Activated naive CD8-positive, alpha-beta T cell treated with anti-CD3 and anti-CD28 coated beads, Interleukin-2, amount 50 U/mL, for 16 hours (primary cell): ENCODE measurements around the gene FANCC.
"Not testable (repeated sequence)": the region's sequence is repeated elsewhere in the genome, so short reads cannot be mapped to it uniquely, and the experiment has no call there.

Experiments
- DNase-seq: peaks from one replicate; pipeline ENCODE4 v3.0.0-alpha.2; 2020; ENCODE audit warnings: low read depth, low spot score

Gene FANCC

DNA sequence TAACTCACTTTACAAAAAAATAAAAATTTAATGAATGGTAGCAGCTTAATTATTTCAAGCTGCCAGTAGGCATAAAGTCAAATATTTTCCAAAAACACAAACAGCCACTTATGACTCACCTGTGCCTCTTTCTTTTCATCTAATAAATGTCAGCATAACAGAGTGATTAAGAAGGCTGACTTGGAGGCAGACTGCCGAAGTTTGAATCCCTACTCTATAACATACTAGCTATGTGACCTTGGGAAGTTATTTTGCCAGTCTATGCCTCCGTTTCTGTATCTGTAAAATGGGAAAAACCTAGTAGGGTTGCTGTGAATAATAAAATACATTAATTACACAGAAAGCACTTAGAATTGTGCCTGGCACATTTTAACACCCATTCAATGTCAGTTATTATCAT lies 33.8 kb downstream of the FANCC start:
- DNase-seq, result no peak

DNA sequence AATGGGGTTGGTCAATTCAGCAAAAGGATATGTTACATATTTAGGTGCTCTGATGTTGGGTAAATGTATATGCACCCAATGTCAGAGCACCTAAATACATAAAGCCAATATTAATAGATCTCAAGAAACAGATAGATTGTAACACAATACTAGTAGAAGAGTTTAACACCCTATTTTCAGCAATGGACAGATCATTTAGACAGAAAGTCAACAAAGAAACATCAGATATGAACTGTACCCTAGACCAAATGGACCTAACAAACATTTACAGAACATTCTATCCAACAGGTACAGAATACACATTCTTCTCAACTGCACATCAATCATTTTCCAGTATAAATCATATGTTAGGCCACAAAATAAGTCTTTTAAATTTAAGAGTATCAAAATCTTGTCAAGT lies 35.2 kb downstream of the FANCC start:
- DNase-seq, result no peak

DNA sequence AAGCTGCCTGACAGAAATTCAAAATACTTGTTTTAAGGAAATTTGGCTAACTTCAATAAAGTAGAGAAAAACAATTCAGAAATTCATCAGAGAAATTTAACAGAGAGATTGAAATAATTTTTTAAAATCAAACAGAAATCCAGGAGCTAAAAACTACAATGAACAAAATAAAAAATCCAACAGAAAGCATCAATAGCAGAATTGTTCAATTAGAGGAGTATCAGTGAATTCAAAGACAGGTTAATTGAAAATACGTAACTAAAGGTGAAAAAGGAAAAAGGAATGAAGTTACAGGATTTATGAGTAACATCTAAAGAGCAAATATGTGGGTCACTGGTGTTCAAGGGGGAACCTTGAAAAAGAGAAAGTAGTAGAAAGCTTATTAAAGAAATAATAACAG lies 36.8 kb downstream of the FANCC start:
- DNase-seq, result no peak

DNA sequence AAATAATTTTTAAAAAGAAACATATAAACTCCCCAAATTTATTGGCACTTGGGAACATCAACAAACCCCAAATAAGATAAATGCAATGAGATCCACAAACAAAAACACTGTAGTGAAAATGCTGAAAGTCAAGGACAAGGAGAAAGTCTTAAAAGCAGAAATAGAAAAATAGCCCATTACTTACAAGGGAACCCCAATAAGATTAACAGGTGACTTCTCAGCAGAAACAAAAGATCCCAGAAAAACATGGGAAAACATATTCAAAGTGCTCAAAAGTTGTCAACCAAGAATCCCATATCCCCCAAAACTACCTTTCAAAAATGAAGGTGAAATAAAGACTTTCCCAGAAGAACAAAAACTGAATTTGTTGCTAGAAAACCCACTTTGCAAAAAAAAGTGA lies 40.0 kb downstream of the FANCC start:
- DNase-seq, result no peak

DNA sequence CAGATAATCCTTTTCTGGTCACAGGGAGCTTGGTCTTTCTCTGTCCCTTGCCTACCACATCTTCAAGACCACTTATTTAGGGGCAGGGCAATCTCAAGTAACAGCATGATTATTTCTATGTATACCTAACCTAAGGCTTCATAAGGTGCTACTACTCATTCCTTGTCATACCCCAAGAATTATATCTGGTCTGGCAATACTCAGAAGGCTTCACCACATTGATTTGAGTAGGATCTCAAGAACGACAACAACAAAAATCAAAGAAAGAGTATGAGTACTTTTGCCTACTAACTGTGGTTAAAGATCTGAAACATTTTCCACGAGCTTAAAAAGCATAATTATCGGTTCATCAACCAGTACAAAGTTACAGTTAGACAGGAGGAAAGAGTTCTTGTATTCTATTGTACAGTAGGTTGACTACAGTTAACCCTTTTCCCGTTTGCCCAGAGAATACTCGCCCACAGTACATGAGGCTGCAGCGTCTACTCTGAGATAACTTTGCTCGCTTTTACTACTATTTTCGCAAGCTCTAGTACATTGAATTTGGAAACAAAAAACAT lies 41.0 kb downstream of the FANCC start:
- no peak for DNase-seq

DNA sequence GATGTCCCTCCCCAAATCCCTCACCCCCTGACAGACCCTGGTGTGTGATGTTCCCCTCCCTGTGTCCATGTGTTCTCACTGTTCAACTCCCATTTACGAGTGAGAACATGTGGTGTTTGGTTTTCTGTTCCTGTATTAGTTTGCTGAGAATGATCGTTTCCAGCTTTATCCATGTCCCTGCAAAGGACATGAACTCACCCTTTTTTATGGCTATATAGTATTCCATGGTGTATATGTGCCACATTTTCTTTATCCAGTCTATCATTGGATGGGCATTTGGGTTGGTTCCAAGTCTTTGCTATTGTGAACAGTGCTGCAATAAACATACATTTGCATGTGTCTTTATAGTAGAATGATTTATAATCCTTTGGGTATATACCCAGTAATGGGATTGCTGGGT lies 43.3 kb downstream of the FANCC start:
- DNase-seq, result not testable (repeated sequence)

DNA sequence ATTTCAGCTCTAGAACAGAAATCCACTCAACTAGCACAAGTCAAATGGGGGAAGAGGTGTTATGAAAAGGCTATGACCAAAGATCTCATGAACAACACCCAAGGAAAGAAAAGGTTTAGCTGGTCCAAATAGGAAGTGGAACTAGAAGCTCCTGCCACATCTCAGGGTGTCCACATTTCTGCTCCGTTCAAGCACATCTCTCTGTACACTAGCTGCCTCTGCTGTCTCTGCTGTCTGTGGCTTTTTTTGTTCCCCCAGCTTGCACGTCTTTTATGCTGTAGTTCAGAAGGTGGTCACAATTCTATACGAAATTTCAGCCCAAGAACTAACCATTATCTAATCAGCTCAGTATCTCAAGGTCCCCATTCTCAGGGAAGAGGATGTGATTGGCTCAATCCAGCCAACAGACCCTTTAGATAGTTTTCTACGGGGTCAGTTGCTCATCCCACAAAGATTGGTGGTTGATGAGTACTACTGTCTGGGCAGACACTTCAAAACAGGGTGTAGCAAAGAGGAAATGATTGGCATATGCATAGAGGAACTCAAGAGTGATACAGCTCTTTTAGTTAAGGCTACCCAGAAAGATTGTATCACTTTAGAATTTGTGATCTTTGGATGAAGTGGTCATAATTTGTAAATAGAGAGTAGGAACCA lies 44.0 kb downstream of the FANCC start:
- no peak for DNase-seq

DNA sequence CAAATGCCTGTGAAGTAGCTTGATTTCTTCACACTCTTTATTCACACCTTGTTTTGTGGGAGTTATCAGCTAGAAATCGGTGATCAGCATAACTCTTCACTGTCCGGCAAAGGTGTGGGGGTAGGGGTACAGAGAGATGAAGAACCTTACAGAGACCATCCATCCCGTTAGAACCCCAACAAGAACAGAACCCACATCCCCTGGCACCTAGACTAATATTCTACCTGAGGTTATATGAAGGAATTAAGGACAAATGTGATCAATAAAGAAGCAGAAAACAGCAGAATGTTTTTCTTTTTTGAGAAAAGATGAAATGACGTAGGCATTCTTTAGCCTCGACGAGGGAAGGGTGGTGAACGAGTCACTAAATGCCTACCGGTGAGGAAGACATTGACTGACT lies 44.7 kb downstream of the FANCC start:
- no peak for DNase-seq

DNA sequence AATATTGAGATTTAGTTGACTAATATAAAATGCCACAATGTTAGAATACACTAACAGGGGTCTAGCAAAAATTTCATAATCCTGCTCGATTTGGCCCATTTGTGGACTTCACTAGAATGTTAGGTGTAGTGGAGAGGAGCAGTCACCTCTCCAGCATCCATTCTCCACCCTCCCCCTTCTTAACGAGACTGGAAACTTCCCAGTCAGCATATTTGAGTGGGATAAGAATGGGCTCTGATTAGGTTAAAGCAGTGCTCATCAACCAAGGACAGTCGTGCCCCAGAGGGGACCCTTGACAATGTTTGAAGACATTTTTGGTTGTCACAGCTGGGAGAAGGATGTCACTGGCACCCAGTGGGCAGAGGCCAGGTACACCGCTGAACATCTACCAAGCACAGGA lies 46.7 kb downstream of the FANCC start:
- no peak for DNase-seq

DNA sequence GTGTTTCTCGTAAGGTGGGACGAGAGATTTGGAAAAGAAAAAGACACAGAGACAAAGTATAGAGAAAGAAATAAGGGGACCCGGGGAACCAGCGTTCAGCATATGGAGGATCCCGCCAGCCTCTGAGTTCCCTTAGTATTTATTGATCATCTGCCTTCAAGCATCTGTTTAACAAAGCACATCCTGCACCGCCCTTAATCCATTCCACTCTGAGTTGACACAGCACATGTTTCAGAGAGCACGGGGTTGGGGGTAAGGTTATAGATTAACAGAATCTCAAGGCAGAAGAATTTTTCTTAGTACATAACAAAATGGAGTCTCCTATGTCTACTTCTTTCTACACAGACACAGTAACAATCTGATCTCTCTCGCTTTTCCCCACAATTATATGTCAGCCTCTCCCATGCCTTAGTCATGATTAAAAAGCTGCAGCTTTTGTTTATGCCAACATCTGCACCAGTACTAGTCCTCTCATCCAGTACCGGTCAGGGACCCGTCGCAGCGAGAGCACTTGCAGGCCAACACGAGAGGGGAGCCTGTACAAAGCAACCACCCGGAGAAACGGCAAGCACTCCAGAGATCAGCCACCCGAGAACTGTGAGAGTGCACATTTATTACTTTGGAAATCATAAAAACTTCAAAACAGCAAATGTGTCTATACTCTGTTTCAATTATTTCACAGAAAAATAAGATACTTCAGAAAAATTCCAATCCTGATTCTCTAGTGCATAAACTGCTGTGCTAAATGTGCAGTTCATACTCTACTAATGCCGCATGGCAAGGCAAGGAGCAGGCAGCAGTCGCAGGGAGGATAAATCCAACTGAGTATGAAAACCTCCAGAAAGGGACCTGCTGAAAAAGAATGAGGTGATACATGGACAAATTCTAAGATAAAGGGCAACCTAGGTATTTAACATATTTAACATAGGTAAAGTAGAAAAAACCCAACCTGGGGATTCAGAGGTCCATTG lies 47.4 kb downstream of the FANCC start:
- DNase-seq, result not testable (repeated sequence)

DNA sequence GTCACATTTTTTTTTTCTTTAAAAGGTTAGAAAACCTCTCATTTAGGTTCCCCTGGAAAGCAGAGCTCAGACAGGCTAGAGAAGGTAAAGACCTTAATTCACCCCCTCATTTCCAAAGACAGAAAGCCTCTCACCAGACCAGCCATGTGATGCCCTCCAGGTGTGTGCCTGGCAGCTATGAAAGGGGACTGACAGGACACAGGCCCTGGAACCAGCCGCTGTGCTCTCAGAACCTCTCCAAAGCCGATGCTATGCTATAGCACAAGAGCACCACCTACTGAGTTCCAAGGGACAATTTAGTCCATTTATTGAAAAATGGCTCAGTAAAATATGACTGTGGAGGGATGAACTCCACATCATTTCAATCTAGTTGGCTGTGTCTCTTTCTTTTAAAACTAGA lies 48.8 kb downstream of the FANCC start:
- DNase-seq, result no peak

DNA sequence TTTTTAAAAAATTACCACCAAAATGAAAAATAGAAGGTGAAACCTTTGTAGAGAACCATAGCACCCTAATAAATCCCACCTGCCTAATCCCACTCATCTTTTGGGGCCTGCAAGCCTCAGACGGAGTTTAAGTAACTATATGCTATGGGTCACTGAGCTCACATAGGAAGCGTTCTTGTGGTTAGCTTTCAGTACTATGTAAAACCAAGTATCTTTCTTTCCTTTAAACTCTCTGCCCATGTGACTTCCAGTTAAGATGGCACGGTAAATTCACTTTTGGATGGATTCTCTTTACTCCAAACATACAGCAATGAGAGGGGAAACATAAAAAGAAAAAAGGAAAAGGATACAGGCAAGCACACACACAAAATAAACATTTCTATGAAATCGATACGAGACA lies 50.9 kb downstream of the FANCC start:
- no peak for DNase-seq

DNA sequence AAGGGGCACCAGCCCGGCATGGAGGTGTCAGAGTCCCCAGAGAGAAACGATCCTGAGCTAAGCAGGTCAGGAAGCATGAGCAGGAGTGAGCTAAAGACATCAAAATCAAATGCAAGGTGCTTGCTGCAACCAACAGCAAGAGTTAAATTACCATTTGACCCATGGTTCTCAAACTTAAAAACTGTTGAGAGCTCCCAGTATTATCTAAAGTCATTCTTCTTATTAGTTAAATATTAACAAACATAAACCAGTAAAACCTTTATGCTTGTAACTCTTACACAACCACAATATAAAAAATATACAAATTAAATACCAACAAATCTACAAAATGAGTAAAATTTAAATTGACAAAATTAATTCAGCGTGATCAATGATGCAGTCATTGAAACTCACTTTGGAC lies 51.5 kb downstream of the FANCC start:
- DNase-seq, result no peak

DNA sequence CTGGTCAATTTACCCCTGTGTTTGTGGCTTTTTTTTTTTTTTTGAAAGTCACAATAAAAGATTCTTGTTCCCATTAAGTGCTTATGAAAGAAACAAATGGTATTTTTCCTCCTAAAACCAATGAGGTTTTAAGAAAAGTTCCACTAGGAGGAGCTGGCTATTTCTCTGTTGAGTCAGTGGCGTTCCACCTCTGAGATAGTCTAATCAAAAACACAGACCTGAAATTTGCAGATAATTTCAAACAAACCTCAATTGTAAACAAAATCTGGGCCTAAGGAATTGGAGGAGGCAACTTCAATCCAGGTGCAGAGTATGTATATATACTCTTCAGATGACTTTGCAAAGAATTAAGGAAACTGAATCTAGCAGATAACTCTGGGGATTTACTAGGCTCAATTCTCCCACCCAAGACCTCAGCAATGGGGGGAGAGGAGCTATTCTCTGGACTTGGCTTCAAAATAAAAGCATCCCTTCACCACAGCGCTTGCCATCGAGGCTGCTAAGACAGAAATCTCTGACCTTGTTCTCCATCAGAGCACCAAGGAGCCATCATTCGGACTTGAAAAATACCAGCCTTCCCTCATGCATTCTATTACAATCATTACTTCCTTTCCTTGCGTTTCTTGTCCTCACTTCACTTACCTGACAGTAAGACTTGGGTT lies 52.4 kb downstream of the FANCC start:
- DNase-seq, result no peak

DNA sequence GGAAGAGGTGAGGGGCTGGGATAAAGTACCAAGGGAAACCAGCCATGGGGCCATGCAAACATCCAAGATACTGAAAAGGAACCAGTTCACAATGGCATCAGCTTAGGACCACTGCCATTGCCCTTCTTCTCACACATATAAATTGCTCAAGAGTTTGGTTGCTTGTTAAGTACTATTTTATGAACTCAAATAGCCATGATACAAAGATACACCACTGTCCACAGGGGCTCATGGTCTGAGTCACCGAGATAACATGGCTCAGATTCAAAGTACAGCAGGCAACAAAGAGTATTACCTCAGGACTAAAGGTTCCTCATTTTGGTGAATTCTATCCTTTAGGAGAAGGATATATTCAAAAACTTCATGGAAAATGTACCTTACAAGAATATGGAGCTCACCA lies 55.6 kb downstream of the FANCC start:
- DNase-seq, result no peak

DNA sequence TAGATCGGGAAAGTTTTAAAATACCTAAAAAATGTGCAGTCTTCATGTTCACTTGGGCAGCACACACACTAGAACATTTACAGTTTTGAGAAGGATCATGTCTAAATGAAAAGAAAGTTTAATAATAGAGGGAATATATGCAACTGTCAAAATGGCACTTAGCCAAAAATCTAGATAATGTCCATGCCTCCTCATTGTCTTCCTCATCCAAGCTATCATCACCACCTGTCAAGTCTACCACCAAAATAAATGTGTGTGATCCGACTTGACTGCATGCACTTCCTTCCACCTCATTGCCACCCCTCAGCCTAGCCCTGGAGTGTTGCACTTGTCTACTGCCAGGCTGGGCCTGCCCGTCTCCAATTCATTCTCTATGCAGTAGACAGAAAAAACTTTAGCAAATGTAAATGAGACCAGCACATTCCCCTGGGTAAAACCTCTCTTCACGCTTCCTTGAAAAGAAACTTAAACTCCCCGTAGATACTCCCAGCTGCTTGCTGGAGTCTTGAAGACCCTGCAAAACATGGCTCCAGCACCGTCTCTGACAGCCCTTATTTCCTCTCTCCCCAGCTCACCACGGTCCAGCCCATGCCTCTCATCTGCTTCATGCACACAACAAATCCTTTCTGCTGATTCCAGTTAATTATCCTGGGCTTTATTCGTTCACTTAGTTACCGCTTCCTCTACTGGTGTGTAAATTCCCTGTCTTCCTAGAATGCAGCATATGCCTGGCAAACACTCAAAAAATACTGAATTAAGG lies 66.9 kb downstream of the FANCC start:
- DNase-seq, result no peak

DNA sequence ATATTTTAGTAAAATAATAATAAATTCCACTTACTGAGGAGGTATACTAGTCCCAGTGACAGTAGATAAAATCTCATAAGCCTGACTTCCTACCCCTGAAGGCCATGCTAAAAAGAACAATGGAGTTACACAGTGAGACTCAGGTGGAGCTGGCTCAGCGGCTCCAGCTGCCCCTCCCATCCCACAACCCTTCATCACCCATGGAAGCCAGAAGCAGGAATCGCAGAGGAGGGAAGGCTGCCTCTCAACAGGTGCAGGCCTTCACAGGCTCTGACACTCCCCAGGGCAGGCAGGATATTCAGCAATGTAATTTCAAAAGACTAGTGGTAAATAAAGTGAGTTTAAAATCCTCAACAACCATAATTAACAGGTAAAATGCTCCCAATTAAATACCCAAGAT lies 67.5 kb downstream of the FANCC start:
- DNase-seq, result no peak

DNA sequence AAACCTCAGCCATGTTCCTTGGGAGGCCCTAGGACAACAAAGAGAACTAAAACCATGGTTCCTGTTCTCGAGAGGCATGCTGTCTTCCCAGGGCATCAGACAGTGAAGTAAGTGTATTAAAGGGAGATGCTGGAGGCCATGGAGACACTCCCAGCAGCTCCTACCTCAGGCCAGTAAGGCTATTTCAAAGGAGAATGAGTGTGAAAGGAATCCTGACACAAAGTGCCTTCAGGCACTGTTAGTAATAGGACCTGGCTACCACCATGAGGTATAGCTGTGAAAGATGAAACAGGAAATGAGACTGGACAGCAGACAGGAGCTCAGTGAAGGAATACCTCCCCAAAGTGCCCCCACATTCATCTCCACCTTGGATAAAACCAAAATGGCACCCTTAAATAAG lies 71.0 kb downstream of the FANCC start:
- no peak for DNase-seq

DNA sequence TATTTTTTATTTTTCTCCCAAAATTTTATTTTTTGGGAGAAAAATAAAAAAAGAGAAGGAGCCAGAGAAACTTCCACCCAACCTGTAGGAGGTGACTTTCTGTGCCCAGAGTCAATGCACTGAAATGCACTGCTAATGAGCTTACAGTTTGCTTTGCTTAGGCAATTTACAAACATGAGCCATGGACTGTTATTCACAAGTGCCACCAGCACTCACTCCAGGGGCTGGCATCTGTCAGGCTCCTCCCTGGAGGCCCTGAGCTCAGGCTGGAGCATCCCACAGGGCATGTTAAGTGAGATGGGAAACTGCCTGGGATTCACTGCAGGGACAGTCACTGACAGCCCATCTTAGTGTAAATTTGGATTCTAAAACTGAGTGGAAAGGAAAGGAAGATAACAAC lies 74.9 kb downstream of the FANCC start:
- no peak for DNase-seq

DNA sequence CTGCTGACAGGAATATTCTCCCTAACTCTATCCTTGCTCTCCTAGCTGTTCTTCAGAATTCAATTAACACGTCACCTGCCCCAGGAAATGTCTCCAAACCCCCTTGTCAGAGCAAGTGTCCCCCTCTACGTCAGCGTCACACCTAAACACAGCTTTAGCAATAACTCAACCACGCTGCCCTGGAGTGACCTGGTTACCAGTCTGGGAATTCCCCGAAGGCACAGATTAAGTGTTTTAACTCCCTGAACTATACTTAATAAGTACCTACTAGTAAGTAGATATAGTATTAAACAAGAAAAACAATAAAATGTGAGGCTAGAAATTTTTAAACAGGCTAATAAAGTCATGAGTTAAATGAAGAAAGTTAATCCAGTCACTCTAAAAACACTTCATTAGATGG lies 78.4 kb downstream of the FANCC start:
- DNase-seq, result no peak

DNA sequence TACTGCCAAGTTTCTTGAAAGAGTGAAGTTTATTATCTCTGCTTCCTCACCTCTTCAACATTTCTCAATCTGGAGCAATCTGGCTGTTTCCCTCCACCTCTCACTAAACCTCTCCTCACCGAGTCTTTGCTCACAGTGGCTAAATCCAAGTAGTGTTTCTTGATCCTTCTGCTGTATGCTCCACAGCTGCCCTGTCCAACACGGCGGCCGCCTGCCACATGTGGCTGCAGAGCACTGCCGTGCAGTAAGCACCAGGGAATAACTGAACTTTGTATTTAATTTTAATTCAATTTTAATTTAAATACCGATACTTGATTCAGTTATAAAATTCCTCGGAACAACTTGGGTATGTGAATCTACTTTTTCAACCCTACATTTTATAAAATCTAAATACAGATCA lies 80.2 kb downstream of the FANCC start:
- DNase-seq, result no peak

DNA sequence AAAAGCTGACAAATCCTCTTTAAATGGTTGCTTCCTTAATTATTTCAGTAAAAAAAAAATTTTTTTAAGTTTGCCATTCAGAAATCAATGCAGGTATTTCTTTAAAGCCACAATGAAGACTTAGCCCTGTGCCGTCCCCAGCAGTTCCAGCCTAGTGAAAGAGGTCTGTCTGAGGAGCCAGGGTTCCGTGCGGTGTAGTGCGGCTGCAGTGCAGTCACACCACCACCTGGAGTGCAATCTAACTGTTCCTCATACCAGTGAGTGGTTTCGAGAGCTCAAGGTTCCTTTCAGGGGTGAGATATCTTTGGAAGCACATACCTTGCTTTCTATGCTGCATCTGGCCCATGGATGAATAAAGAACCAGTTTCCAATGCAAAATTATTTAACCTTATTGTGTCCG lies 87.5 kb downstream of the FANCC start:
- no peak for DNase-seq
